ENCODE measurements around the gene RAB36. TPM values are rescaled to one million over a fixed set of nuclear protein-coding genes. Genes with fewer than 3 reads are reported as not detected.

The RAB36 gene
- polyA plus RNA-seq, 1 of the 3 experiments (the other 2 are of a cell fraction), result 6.6 TPM

DNA sequence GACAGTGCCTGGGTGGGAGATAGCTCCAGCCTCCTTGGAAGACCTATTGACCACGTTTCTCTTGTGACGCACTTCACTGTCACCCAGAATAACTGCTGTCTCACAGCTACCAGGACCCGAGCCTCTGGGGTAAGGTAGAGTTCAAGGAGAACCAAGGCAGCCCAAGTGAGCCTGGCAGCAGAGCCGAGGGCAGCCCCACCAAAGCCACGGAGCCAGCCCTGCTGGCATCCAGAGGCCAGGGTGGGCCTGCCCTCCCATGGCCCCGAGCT, 36.3 kb upstream of the RAB36 start:
- DNase-seq, result no peak
- H3K4me3 ChIP-seq (ENCODE audit: low read depth in 2 of 2, low read length in 1 of 2), result no peak overlapping the region
- no peak overlapping the region for H3K4me2 ChIP-seq
- ChIA-PET CTCF (interaction anchor here (1.1 to 4.2 kb wide), 7 partner anchors 13 to 260 kb away, joined by 3 to 24 read pairs (median 5); no protein-coding TSS in a partner anchor), POLR2A (no interaction called here)
- H2AFZ ChIP-seq (ENCODE audit: low read depth), result no peak overlapping the region
- no peaks in the 10 kb centered on the region for H4K20me1 ChIP-seq (ENCODE audit: insufficient read depth)
- no peak overlapping the region for H3K9ac ChIP-seq
- no peaks in the 10 kb centered on the region for H3K27me3 ChIP-seq (ENCODE audit: insufficient read depth)
- no peaks in the 10 kb centered on the region for H3F3A ChIP-seq (replicated peaks; ENCODE audit: insufficient read depth)
- H3K36me3 ChIP-seq (replicated peaks in 1 of 2; ENCODE audit: control insufficient read depth in 1 of 2, insufficient read depth in 2 of 2, low read length in 1 of 2), result no peaks in the 10 kb centered on the region
- peaks cover 0 to 89% of the 10 kb centered on the region in 2 experiments; a peak in 1 of 4 replicates for H3K4me1 ChIP-seq (ENCODE audit: control insufficient read depth in 1 of 2, insufficient read depth in 2 of 2, low read depth in 1 of 2, low read length in 1 of 2)
- no peaks in the 10 kb centered on the region for H3K9me3 ChIP-seq
- H3K27ac ChIP-seq (ENCODE audit: low read depth in 2 of 2, low read length in 1 of 2), result no peak overlapping the region; a peak in 1 of 4 replicates
- no peaks in the 10 kb centered on the region for H3K79me2 ChIP-seq (ENCODE audit: insufficient read depth)
- H3K9me2 ChIP-seq, result no peaks in the 10 kb centered on the region
- TF ChIP-seq GABPA (IDR thresholded peaks at IDR 0.05; ENCODE audit: low read depth) (no peak), MXI1 (IDR thresholded peaks at IDR 0.05; ENCODE audit: low read depth, low read length) (no peak), RCOR1 (IDR thresholded peaks at IDR 0.05; ENCODE audit: low read length) (no peak), SMC3 (IDR thresholded peaks at IDR 0.05; ENCODE audit: low read depth, low read length) (no peak), NFIC (IDR thresholded peaks at IDR 0.05; ENCODE audit: borderline replicate concordance) (no peak), ELF1 (IDR thresholded peaks at IDR 0.05) (no peak), TCF12 (IDR thresholded peaks at IDR 0.05) (no peak), RXRA (IDR thresholded peaks at IDR 0.05; ENCODE audit: borderline replicate concordance, low read depth) (no peak), EP300 (IDR thresholded peaks at IDR 0.05; ENCODE audit: borderline replicate concordance in 1 of 2, low read depth in 1 of 2, low read length in 1 of 2) (no peak)
- TF ChIP-seq, protein P1, sequence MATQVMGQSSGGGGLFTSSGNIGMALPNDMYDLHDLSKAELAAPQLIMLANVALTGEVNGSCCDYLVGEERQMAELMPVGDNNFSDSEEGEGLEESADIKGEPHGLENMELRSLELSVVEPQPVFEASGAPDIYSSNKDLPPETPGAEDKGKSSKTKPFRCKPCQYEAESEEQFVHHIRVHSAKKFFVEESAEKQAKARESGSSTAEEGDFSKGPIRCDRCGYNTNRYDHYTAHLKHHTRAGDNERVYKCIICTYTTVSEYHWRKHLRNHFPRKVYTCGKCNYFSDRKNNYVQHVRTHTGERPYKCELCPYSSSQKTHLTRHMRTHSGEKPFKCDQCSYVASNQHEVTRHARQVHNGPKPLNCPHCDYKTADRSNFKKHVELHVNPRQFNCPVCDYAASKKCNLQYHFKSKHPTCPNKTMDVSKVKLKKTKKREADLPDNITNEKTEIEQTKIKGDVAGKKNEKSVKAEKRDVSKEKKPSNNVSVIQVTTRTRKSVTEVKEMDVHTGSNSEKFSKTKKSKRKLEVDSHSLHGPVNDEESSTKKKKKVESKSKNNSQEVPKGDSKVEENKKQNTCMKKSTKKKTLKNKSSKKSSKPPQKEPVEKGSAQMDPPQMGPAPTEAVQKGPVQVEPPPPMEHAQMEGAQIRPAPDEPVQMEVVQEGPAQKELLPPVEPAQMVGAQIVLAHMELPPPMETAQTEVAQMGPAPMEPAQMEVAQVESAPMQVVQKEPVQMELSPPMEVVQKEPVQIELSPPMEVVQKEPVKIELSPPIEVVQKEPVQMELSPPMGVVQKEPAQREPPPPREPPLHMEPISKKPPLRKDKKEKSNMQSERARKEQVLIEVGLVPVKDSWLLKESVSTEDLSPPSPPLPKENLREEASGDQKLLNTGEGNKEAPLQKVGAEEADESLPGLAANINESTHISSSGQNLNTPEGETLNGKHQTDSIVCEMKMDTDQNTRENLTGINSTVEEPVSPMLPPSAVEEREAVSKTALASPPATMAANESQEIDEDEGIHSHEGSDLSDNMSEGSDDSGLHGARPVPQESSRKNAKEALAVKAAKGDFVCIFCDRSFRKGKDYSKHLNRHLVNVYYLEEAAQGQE (IDR thresholded peaks at IDR 0.05; ENCODE audit: low read depth, low read length), result no peak
- no CpG with 5 or more reads among the region's 6 CpGs for WGBS (ENCODE audit: low lambda C conversion rate)

- no peak overlapping the region for H3K4me2 ChIP-seq
- no peaks in the 10 kb centered on the region for H4K20me1 ChIP-seq (ENCODE audit: insufficient read depth)
- H3F3A ChIP-seq (replicated peaks; ENCODE audit: insufficient read depth), result no peaks in the 10 kb centered on the region
- no peaks in the 10 kb centered on the region for H3K9me2 ChIP-seq
- H3K4me1 ChIP-seq (ENCODE audit: control insufficient read depth in 1 of 2, insufficient read depth in 2 of 2, low read depth in 1 of 2, low read length in 1 of 2), result peaks cover 0 to 89% of the 10 kb centered on the region in 2 experiments; a peak in 1 of 4 replicates
- WGBS (ENCODE audit: low lambda C conversion rate), result 83% methylated on average over 4 of the region's 5 CpGs
- no peak overlapping the region for H2AFZ ChIP-seq (ENCODE audit: low read depth)
- no peak for DNase-seq
- peak overlapping the region in 1 of 2 experiments; percentile 78; a peak in 2 of 4 replicates for H3K27ac ChIP-seq (ENCODE audit: low read depth in 2 of 2, low read length in 1 of 2)
- no peaks in the 10 kb centered on the region for H3K79me2 ChIP-seq (ENCODE audit: insufficient read depth)
- H3K9ac ChIP-seq, result no peak overlapping the region
- ChIA-PET CTCF (interaction anchor here (1.1 to 4.2 kb wide), 6 partner anchors 13 to 261 kb away, joined by 3 to 24 read pairs (median 5); no protein-coding TSS in a partner anchor), POLR2A (no interaction called here)
- H3K4me3 ChIP-seq (ENCODE audit: low read depth in 2 of 2, low read length in 1 of 2), result no peak overlapping the region
- H3K36me3 ChIP-seq (replicated peaks in 1 of 2; ENCODE audit: control insufficient read depth in 1 of 2, insufficient read depth in 2 of 2, low read length in 1 of 2), result no peaks in the 10 kb centered on the region
- no peaks in the 10 kb centered on the region for H3K27me3 ChIP-seq (ENCODE audit: insufficient read depth)
- no peaks in the 10 kb centered on the region for H3K9me3 ChIP-seq
- TF ChIP-seq YY1 (IDR thresholded peaks at IDR 0.05; ENCODE audit: low read depth) (no peak), GATA2 (CRISPR knock-in tag; IDR thresholded peaks at IDR 0.05) (no peak), FOXM1 (IDR thresholded peaks at IDR 0.05; ENCODE audit: low read depth) (no peak), TAF1 (IDR thresholded peaks at IDR 0.05; ENCODE audit: borderline replicate concordance, low read depth, low read length) (no peak), POLR2AphosphoS5 (IDR thresholded peaks at IDR 0.05; ENCODE audit: low read depth, low read length) (no peak), CTCF (IDR thresholded peaks at IDR 0.05) (no peak), TEAD4 (IDR thresholded peaks at IDR 0.05; ENCODE audit: borderline replicate concordance, insufficient read depth) (no peak), RAD21 (IDR thresholded peaks at IDR 0.05; ENCODE audit: low read length) (no peak)
- TF ChIP-seq, protein P2, sequence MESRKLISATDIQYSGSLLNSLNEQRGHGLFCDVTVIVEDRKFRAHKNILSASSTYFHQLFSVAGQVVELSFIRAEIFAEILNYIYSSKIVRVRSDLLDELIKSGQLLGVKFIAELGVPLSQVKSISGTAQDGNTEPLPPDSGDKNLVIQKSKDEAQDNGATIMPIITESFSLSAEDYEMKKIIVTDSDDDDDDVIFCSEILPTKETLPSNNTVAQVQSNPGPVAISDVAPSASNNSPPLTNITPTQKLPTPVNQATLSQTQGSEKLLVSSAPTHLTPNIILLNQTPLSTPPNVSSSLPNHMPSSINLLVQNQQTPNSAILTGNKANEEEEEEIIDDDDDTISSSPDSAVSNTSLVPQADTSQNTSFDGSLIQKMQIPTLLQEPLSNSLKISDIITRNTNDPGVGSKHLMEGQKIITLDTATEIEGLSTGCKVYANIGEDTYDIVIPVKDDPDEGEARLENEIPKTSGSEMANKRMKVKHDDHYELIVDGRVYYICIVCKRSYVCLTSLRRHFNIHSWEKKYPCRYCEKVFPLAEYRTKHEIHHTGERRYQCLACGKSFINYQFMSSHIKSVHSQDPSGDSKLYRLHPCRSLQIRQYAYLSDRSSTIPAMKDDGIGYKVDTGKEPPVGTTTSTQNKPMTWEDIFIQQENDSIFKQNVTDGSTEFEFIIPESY (IDR thresholded peaks at IDR 0.05; ENCODE audit: borderline replicate concordance, low read depth), result no peak
These were observed 35.8 kb upstream of the RAB36 start for GRCh38 chr22:23109441-23109978.

Data from SK-N-SH (cell line).